Small intestine (tissue), 7 donors: ENCODE data around the gene RERE. TPM values are rescaled to one million over a fixed set of nuclear protein-coding genes. Genes with fewer than 3 reads are reported as not detected.

Experiments used
- DNase-seq, 2 donors: peaks; one replicate each; pipeline versions ENCODE4 v3.0.0 to v3.0.0-alpha.2; 2013
- FAIRE-seq: peaks from 2 replicates; lab custom pipeline; 2012; peaks lifted over from hg19 to GRCh38; lab: Jason Lieb, UNC
- H3K27ac ChIP-seq, 3 donors: one replicate each; pipeline ENCODE4 v1.5.1; 2013; ENCODE audit warnings: low read length in 2 of 3, mild to moderate bottlenecking in 2 of 3, control low read depth in 1 of 3, inconsistent platforms in 1 of 3, low read depth in 1 of 3, moderate library complexity in 1 of 3
- H3K27me3 ChIP-seq, 3 donors: one replicate each; pipeline ENCODE4 v1.6.1; 2013; ENCODE audit warnings: low read length in 3 of 3, inconsistent platforms in 1 of 3; ENCODE audit not compliant: control insufficient read depth in 3 of 3, insufficient read depth in 3 of 3
- H3K36me3 ChIP-seq, 3 donors: one replicate each; pipeline ENCODE4 v1.6.1; 2013; ENCODE audit warnings: low read length in 3 of 3, inconsistent platforms in 1 of 3, low read depth in 1 of 3, mild to moderate bottlenecking in 1 of 3, moderate library complexity in 1 of 3; ENCODE audit not compliant: control insufficient read depth in 3 of 3, insufficient read depth in 2 of 3
- H3K4me1 ChIP-seq, 3 donors: one replicate each; pipeline ENCODE4 v1.6.1; 2013; ENCODE audit warnings: low read length in 2 of 3, inconsistent platforms in 1 of 3, low read depth in 1 of 3, mild to moderate bottlenecking in 1 of 3, moderate library complexity in 1 of 3; ENCODE audit not compliant: control insufficient read depth in 3 of 3, insufficient read depth in 2 of 3
- H3K4me3 ChIP-seq, 3 donors: one replicate each; pipeline ENCODE4 v1.5.1; 2013; ENCODE audit warnings: low read length in 3 of 3, control low read depth in 1 of 3, inconsistent platforms in 1 of 3, low read depth in 1 of 3, mild to moderate bottlenecking in 1 of 3, moderate library complexity in 1 of 3
- H3K9me3 ChIP-seq, 2 donors: one replicate each; pipeline ENCODE4 v1.6.1; 2013; ENCODE audit warnings: low read depth in 1 of 2, low read length in 1 of 2; ENCODE audit not compliant: control insufficient read depth in 2 of 2, insufficient read depth in 1 of 2
- WGBS, 3 donors: extraction: QIAGEN DNeasy Blood & Tissue Kit; methylation state at CpG; one replicate each; pipeline ENCODE4 v1.1.7; 2013; 5-methylcytosine and 5-hydroxymethylcytosine counted together
- polyA plus RNA-seq, 4 donors: library from polyadenylated mRNA; stranded (reverse) in 3 of 4; unstranded in 1 of 4; fragments of 200-250 nt in 3 of 4; fragments of 120-200 nt in 1 of 4; gene quantifications; one replicate each; pipeline versions ENCODE4 v1.2.1 to v1.2.3, GENCODE V29; 2013
- donor health status: healthy with polysubstance abuse.
- donor health status: control.
- donor health status: control.
- donor health status: Bipolar disorder and iron deficiency.
- donor health status: healthy.

The RERE gene
- polyA plus RNA-seq, 4 donors: 19.5 to 66.8 (median 25.8) TPM

- Histone ChIP-seq H3K9me3 (no peaks in the 10 kb centered on the region), H3K36me3 (peaks cover 0 to 6% (median 0%) of the 10 kb centered on the region in 3 donors), H3K27ac (no peak overlapping the region), H3K27me3 (no peaks in the 10 kb centered on the region), H3K4me1 (peaks cover 0 to 2% (median 0%) of the 10 kb centered on the region in 3 donors), H3K4me3 (no peak overlapping the region)
- WGBS, 3 donors: 91 to 95% (median 93%) methylated on average over 8 of the region's 8 CpGs
- FAIRE-seq (no peak), DNase-seq (no peak)
Observed at GRCh38 chr1:8807004-8807403, 10.4 kb downstream of the RERE start.

GRCh38 chr1:8800416-8800815, 17.0 kb downstream of the RERE start:
- WGBS, 3 donors: 95 to 100% (median 97%) methylated on average over 5 of the region's 5 CpGs
- Histone ChIP-seq H3K9me3 (no peaks in the 10 kb centered on the region), H3K27ac (no peak overlapping the region), H3K4me1 (no peaks in the 10 kb centered on the region), H3K27me3 (no peaks in the 10 kb centered on the region), H3K36me3 (peaks cover 0 to 13% (median under 1%) of the 10 kb centered on the region in 3 donors), H3K4me3 (no peak overlapping the region)
- FAIRE-seq (no peak), DNase-seq (no peak)

- DNase-seq: no peak
- Histone ChIP-seq H3K27ac (no peak overlapping the region), H3K4me1 (no peaks in the 10 kb centered on the region), H3K4me3 (no peak overlapping the region), H3K27me3 (no peaks in the 10 kb centered on the region), H3K9me3 (no peaks in the 10 kb centered on the region), H3K36me3 (peaks cover 0 to 13% (median 2%) of the 10 kb centered on the region in 3 donors)
- WGBS, 3 donors: 81 to 85% (median 84%) methylated on average over 5 of the region's 5 CpGs
- no peak for FAIRE-seq
Observed at GRCh38 chr1:8797216-8797615, 20.2 kb downstream of the RERE start.

- FAIRE-seq: no peak
- peaks cover 0 to 14% (median 2%) of the 10 kb centered on the region in 3 donors for H3K36me3 ChIP-seq
- no peak for DNase-seq
- no peak overlapping the region for H3K27ac ChIP-seq
- 52 to 72% (median 59%) methylated on average over 3 of the region's 3 CpGs for WGBS, 3 donors
- no peaks in the 10 kb centered on the region for H3K27me3 ChIP-seq
- H3K4me1 ChIP-seq: no peaks in the 10 kb centered on the region
- H3K9me3 ChIP-seq: no peaks in the 10 kb centered on the region
- H3K4me3 ChIP-seq: no peak overlapping the region
Observed at GRCh38 chr1:8796812-8797211, 20.6 kb downstream of the RERE start.

GRCh38 chr1:8794605-8795004, 22.8 kb downstream of the RERE start:
- FAIRE-seq: no peak

GRCh38 chr1:8791819-8792218, 25.6 kb downstream of the RERE start:
- no peak for DNase-seq
- H3K27ac ChIP-seq: no peak overlapping the region
- no peaks in the 10 kb centered on the region for H3K4me1 ChIP-seq
- FAIRE-seq: no peak
- H3K36me3 ChIP-seq: peaks cover 2 to 18% (median 3%) of the 10 kb centered on the region in 3 donors
- no peaks in the 10 kb centered on the region for H3K9me3 ChIP-seq
- H3K27me3 ChIP-seq: no peaks in the 10 kb centered on the region
- no peak overlapping the region for H3K4me3 ChIP-seq
- 72 to 97% (median 89%) methylated on average over 3 of the region's 3 CpGs for WGBS, 3 donors

More at GRCh38 chr1:8794605-8795004, 22.8 kb downstream of the RERE start:
- Histone ChIP-seq H3K9me3 (no peaks in the 10 kb centered on the region), H3K36me3 (peaks cover 0 to 7% (median 2%) of the 10 kb centered on the region in 3 donors), H3K4me1 (no peaks in the 10 kb centered on the region), H3K27me3 (no peaks in the 10 kb centered on the region), H3K4me3 (no peak overlapping the region), H3K27ac (no peak overlapping the region)
- 89% methylated on average over 3 of the region's 3 CpGs for WGBS, 3 donors
- DNase-seq: no peak

- no peak overlapping the region for H3K27ac ChIP-seq
- no peak for FAIRE-seq
Observed at GRCh38 chr1:8790987-8791386, 26.5 kb downstream of the RERE start.

GRCh38 chr1:8790478-8790877, 27.0 kb downstream of the RERE start:
- WGBS, 3 donors: 95 to 98% (median 98%) methylated on average over 6 of the region's 6 CpGs
- no peaks in the 10 kb centered on the region for H3K9me3 ChIP-seq
- no peak for FAIRE-seq

More at GRCh38 chr1:8790987-8791386, 26.5 kb downstream of the RERE start:
- WGBS, 3 donors: 82 to 97% (median 87%) methylated on average over 1 of the region's 1 CpG
- Histone ChIP-seq H3K36me3 (peaks cover 2 to 18% (median 3%) of the 10 kb centered on the region in 3 donors), H3K27me3 (no peaks in the 10 kb centered on the region), H3K9me3 (no peaks in the 10 kb centered on the region), H3K4me1 (no peaks in the 10 kb centered on the region), H3K4me3 (no peak overlapping the region)
- no peak for DNase-seq

More at GRCh38 chr1:8790478-8790877, 27.0 kb downstream of the RERE start:
- Histone ChIP-seq H3K27me3 (no peaks in the 10 kb centered on the region), H3K4me1 (no peaks in the 10 kb centered on the region), H3K36me3 (peaks cover 2 to 19% (median 3%) of the 10 kb centered on the region in 3 donors), H3K4me3 (no peak overlapping the region), H3K27ac (no peak overlapping the region)
- no peak for DNase-seq
